Endothelial cell of umbilical vein (primary cell): ENCODE results near the gene CLTB.

Experiments used
- CTCF ChIP-seq, 2 donors: IDR thresholded peaks; 1 replicate in 1 of 2; 2 replicates in 1 of 2; pipeline ENCODE4 v1.5.1; 2011; ENCODE audit warnings: low read length in 2 of 2, mild to moderate bottlenecking in 2 of 2, moderate library complexity in 2 of 2, control low read depth in 1 of 2, inconsistent platforms in 1 of 2, low read depth in 1 of 2; ENCODE audit not compliant: insufficient read depth in 1 of 2; ENCODE audit errors: extremely low read depth in 1 of 2
- EZH2 ChIP-seq: IDR thresholded peaks from 2 replicates; pipeline ENCODE4 v1.6.1; 2012; ENCODE audit warnings: borderline replicate concordance, low read depth, mild to moderate bottlenecking, moderate library complexity, low read length, inconsistent platforms; ENCODE audit not compliant: severe bottlenecking
- FOS ChIP-seq: IDR thresholded peaks from 2 replicates; pipeline ENCODE4 v1.6.1; 2011; ENCODE audit warnings: mild to moderate bottlenecking, low read length, moderate library complexity, borderline replicate concordance; ENCODE audit not compliant: insufficient read depth
- GATA2 ChIP-seq: IDR thresholded peaks from 2 replicates; pipeline ENCODE4 v1.7.0; 2011; ENCODE audit warnings: low read depth, mild to moderate bottlenecking, moderate library complexity, mixed read lengths, low read length; ENCODE audit not compliant: insufficient read length, insufficient read depth
- JUN ChIP-seq: IDR thresholded peaks from 2 replicates; pipeline ENCODE4 v1.6.1; 2011; ENCODE audit warnings: borderline replicate concordance, low read depth; ENCODE audit not compliant: insufficient read length, insufficient read depth
- MAX ChIP-seq: IDR thresholded peaks from 2 replicates; pipeline ENCODE4 v1.6.1; 2011; ENCODE audit not compliant: insufficient read depth, insufficient read length
- MYC ChIP-seq: IDR thresholded peaks from one replicate; pipeline ENCODE4 v1.6.1; 2011; ENCODE audit warnings: mild to moderate bottlenecking, low read depth, low read length
- POLR2A ChIP-seq: IDR thresholded peaks from 2 replicates; pipeline ENCODE4 v1.6.1; 2012; ENCODE audit warnings: low read depth, mild to moderate bottlenecking, control low read depth, low read length
- POLR2AphosphoS5 ChIP-seq: IDR thresholded peaks from 2 replicates; pipeline ENCODE4 v1.6.1; 2012; ENCODE audit warnings: low read depth, mild to moderate bottlenecking, control low read depth, low read length, moderate library complexity; ENCODE audit not compliant: insufficient read depth

GRCh38 chr5:176356179-176356566 lies 60.2 kb downstream of the CLTB start:
- TF ChIP-seq CTCF (IDR thresholded peaks at IDR 0.05; ENCODE audit: extremely low read depth in 1 of 2, insufficient read depth in 1 of 2, low read depth in 1 of 2, low read length in 2 of 2) (no peak), POLR2A (no peak), POLR2AphosphoS5 (no peak), EZH2 (no peak), MYC (no peak), MAX (no peak), JUN (no peak), FOS (no peak), GATA2 (no peak)
